Nephron progenitor cell (in vitro differentiated cells): ENCODE results near the gene RCCD1.

Source experiments
- DNase-seq: peaks from one replicate; pipeline ENCODE4 v3.0.0; 2021
- H3K27ac Mint-ChIP-seq: 2 replicates; pipeline ENCODE4 v1.8.0; 2021; ENCODE audit warnings: mild to moderate bottlenecking, moderate library complexity, mixed read lengths
- H3K27me3 Mint-ChIP-seq: 2 replicates; pipeline ENCODE4 v1.8.0; 2021; ENCODE audit warnings: mild to moderate bottlenecking, low read depth, mixed read lengths; ENCODE audit not compliant: poor library complexity
- H3K36me3 Mint-ChIP-seq: 2 replicates; pipeline ENCODE4 v1.8.0; 2021; ENCODE audit warnings: low read depth, mixed read lengths
- H3K4me1 Mint-ChIP-seq: 2 replicates; pipeline ENCODE4 v1.8.0; 2021; ENCODE audit warnings: mixed read lengths
- H3K4me3 Mint-ChIP-seq: 2 replicates; pipeline ENCODE4 v1.8.0; 2021; ENCODE audit warnings: mild to moderate bottlenecking, moderate library complexity, mixed read lengths
- H3K9me3 Mint-ChIP-seq: 2 replicates; pipeline ENCODE4 v1.8.0; 2021; ENCODE audit warnings: mild to moderate bottlenecking, moderate library complexity, mixed read lengths
- TF ChIP-seq, protein P1 (sequence below): fragments of 200-600 bp; sonication (generic); IDR thresholded peaks from 2 replicates; pipeline ENCODE4 v1.5.0; 2021; ENCODE audit warnings: antibody characterized with exemption

RCCD1 gene

DNA sequence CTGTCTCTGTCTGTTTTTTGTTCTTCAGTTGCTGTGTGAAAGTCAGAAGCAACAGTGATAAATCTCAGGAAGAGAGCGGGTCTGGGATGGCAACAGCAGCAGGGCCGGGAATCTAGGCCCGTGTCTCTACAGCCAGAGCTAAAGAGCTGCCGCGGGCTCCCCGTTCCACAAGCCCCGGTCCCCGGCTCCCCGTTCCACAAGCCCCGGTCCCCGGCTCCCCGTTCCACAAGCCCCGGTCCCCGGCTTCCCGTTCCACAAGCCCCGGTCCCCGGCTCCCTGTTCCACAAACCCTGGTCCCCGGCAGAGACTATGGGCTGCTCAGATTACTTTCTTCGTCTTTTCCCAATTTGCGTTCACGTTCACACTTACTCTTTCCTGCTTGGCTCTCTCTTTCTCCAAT lies 19.5 kb downstream of the RCCD1 start:
- peak overlapping the region; percentile 9 for H3K27ac Mint-ChIP-seq
- H3K36me3 Mint-ChIP-seq: peaks cover 64% of the 10 kb centered on the region
- no peak overlapping the region for H3K4me3 Mint-ChIP-seq
- no peaks in the 10 kb centered on the region for H3K27me3 Mint-ChIP-seq
- no peaks in the 10 kb centered on the region for H3K4me1 Mint-ChIP-seq
- TF ChIP-seq, protein P1, sequence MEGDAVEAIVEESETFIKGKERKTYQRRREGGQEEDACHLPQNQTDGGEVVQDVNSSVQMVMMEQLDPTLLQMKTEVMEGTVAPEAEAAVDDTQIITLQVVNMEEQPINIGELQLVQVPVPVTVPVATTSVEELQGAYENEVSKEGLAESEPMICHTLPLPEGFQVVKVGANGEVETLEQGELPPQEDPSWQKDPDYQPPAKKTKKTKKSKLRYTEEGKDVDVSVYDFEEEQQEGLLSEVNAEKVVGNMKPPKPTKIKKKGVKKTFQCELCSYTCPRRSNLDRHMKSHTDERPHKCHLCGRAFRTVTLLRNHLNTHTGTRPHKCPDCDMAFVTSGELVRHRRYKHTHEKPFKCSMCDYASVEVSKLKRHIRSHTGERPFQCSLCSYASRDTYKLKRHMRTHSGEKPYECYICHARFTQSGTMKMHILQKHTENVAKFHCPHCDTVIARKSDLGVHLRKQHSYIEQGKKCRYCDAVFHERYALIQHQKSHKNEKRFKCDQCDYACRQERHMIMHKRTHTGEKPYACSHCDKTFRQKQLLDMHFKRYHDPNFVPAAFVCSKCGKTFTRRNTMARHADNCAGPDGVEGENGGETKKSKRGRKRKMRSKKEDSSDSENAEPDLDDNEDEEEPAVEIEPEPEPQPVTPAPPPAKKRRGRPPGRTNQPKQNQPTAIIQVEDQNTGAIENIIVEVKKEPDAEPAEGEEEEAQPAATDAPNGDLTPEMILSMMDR: no peak
- H3K9me3 Mint-ChIP-seq: no peaks in the 10 kb centered on the region
- no peak for DNase-seq

DNA sequence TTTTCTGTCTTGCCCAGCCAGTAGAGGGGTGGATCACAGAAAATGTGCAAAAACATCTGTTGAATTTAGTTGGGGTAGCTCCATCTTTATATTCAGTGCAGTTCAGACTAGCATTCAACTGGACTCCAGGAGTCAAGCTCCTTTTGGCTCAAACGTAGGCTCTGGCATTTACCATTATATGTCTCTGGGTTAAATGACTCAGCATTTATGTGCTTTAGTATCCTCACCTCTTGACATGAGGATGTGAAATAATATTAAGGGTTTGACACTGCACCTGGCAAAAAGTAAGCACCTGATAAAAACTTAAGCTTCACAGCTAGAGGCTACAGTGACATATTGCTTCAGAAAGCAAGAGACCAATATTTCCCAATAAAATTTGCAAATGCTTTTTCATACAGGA lies 24.9 kb downstream of the RCCD1 start:
- TF ChIP-seq, protein P1: no peak
- Mint-ChIP-seq H3K4me1 (no peaks in the 10 kb centered on the region), H3K27me3 (no peaks in the 10 kb centered on the region), H3K9me3 (no peaks in the 10 kb centered on the region), H3K27ac (no peak overlapping the region), H3K4me3 (no peak overlapping the region), H3K36me3 (peaks cover 83% of the 10 kb centered on the region)
- DNase-seq: no peak

DNA sequence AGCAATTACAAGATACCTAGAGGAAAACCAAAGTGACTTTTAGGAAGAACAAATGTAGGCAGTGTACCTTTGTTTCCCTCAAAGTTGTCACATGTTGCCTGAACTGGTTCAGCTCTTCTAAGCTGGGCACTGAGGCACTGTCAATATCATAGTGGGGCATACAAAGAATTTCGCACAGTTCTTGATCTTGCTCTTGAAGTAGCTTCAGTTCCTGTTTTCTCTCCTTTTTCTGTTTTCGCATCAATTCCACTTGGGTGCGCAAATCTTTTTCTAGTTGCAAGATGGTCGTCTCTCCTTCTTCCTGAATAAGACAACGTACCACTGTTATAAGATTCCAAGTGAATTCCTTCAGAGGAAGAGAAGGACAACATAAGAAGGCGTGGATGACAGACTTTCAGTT lies 27.0 kb downstream of the RCCD1 start:
- no peak overlapping the region for H3K4me3 Mint-ChIP-seq
- H3K4me1 Mint-ChIP-seq: no peaks in the 10 kb centered on the region
- peak overlapping the region; percentile 16 for H3K27ac Mint-ChIP-seq
- DNase-seq: no peak
- H3K9me3 Mint-ChIP-seq: no peaks in the 10 kb centered on the region
- peaks cover 76% of the 10 kb centered on the region for H3K36me3 Mint-ChIP-seq
- TF ChIP-seq, protein P1: no peak
- H3K27me3 Mint-ChIP-seq: no peaks in the 10 kb centered on the region

DNA sequence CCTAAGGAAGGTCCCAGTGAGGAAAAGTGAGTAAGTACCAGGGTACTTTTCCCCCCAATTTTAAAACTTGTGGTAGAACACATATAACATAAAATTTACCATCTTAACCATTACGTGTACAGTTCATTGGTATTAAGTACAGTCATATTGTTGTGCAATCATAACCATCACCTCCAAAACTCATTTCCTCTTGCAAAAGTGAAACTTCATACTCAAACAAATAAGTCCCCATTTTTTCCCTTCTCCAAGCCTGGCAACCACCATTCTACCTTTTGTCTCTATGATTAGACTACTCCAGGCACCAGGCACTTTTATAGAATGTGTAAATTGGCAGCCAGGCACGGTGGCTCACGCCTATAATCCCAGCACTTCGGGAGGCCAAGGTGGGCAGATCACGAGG lies 27.5 kb downstream of the RCCD1 start:
- DNase-seq: no peak
- H3K36me3 Mint-ChIP-seq: peaks cover 72% of the 10 kb centered on the region
- TF ChIP-seq, protein P1: no peak
- no peaks in the 10 kb centered on the region for H3K27me3 Mint-ChIP-seq
- H3K4me3 Mint-ChIP-seq: no peak overlapping the region
- no peaks in the 10 kb centered on the region for H3K4me1 Mint-ChIP-seq
- no peaks in the 10 kb centered on the region for H3K9me3 Mint-ChIP-seq
- no peak overlapping the region for H3K27ac Mint-ChIP-seq

DNA sequence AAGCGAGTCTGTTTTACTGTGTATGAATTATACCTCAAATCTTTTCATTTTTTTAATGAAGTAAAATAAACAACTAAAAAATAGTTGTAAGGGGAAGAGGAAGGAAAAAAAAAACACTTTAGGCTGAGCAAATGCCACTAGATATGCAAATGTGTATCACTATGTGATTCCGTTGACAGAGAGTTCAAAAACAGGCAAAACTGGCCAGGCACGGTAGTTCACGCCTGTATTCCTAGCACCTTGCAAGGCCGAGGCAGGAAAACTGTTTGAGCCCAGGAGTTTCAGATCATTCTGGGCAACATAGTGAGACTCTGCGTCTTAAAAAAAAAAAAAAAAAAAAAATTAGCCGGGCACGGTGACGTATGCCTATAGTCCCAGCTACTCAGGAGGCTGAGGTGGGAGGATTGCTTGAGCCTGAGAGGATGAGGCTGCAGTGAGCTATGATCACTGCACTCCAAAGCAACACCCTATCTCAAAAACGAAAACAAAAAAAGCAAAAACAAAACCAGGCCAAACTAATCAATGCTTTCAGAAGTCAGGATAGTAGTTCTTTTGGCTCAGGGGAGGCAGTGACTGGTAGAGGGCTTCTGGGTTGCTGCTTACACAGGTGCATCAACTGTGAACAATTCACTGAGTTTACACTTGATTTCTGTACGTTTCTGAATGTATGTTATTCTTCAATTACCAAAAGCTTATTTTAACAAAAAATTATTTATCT lies 32.3 kb downstream of the RCCD1 start:
- Mint-ChIP-seq H3K27ac (no peak overlapping the region), H3K36me3 (peaks cover 37% of the 10 kb centered on the region), H3K27me3 (no peaks in the 10 kb centered on the region), H3K4me1 (peaks cover 22% of the 10 kb centered on the region), H3K9me3 (no peaks in the 10 kb centered on the region), H3K4me3 (no peak overlapping the region)
- DNase-seq: no peak
- TF ChIP-seq, protein P1: no peak

DNA sequence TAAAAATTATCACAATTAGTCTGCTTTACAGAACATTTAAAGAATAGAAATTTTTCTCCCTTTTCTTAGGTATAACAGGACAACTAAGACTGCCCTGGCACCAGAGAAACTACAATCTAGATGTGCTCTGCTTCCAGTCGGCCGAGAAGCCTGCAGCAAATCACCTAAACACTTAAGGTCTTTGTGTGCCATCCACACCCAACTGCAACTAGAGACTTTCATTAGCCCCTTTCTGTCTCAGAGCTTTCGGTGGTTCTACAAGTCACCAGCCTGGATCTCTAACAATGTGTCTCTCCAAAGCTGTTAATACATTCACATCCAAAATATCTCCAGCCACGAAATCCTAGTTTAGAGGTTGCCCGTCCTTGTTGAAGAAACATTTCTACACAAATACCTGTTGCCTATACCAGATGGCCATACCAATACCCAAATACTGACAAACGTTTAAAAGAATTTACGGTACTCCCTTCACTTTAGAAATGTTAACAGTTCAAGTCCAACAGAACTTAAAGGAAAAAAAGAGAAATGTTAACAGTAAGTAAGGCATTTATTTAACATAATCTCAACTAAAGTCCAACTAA lies 33.0 kb downstream of the RCCD1 start:
- no peaks in the 10 kb centered on the region for H3K27me3 Mint-ChIP-seq
- H3K9me3 Mint-ChIP-seq: no peaks in the 10 kb centered on the region
- H3K27ac Mint-ChIP-seq: peak overlapping the region; percentile 33
- no peak for DNase-seq
- TF ChIP-seq, protein P1: no peak
- peaks cover 30% of the 10 kb centered on the region for H3K36me3 Mint-ChIP-seq
- H3K4me3 Mint-ChIP-seq: no peak overlapping the region
- peaks cover 29% of the 10 kb centered on the region for H3K4me1 Mint-ChIP-seq
